ENCODE measurements around the gene PADI4.

- TF ChIP-seq RXRA (IDR thresholded peaks at IDR 0.05; ENCODE audit: insufficient read depth, low read depth, low read length) (no peak), CTCF (IDR thresholded peaks at IDR 0.05; ENCODE audit: control extremely low read depth in 1 of 3, insufficient read depth in 1 of 3, low read depth in 1 of 3, low read length in 3 of 3) (no peak), SP1 (IDR thresholded peaks at IDR 0.05; ENCODE audit: low read depth, low read length) (no peak), ATF2 (IDR thresholded peaks at IDR 0.05; ENCODE audit: low read length) (no peak), EP300 (IDR thresholded peaks at IDR 0.05; ENCODE audit: borderline replicate concordance in 1 of 2, low read depth in 2 of 2, low read length in 2 of 2) (no peak), MAX (IDR thresholded peaks at IDR 0.05) (no peak), EZH2 (IDR thresholded peaks at IDR 0.05; ENCODE audit: low read depth, low read length, severe bottlenecking) (no peak), HDAC6 (IDR thresholded peaks at IDR 0.05; ENCODE audit: low read depth, low read length) (no peak), SUZ12 (IDR thresholded peaks at IDR 0.05; ENCODE audit: low read length) (no peak), KDM5A (IDR thresholded peaks at IDR 0.05; ENCODE audit: low read length) (no peak)
These were observed 12.7 kb upstream of the PADI4 start for GRCh38 chr1:17295292-17295691.

All from H1 (cell line).